RWPE1 (cell line): ENCODE data around the gene ERP27.

Source experiments
- CTCF ChIA-PET: fragments of 350-600 bp; sonication (Branson Sonifier 250); formaldehyde crosslinking; extraction: SDS; loops from one replicate; lab custom pipeline; 2021; lab: Yijun Ruan, JAX
- POLR2A ChIA-PET: fragments of 400-600 bp; formaldehyde crosslinking; extraction: SDS; loops from one replicate; lab custom pipeline; 2020; ENCODE audit warnings: antibody characterized with exemption; ENCODE audit not compliant: low non-redundant PET; lab: Yijun Ruan, JAX
- DNase-seq: peaks from one replicate; pipeline ENCODE4 v3.0.0; 2012; ENCODE audit warnings: low spot score
- H3K27ac ChIP-seq: fragments of 450-650 bp; 2 replicates; pipeline ENCODE4 v1.5.1; 2017
- CTCF ChIP-seq: fragments of 450-650 bp; conservative IDR thresholded peaks from 2 replicates; pipeline ENCODE4 v1.5.1; 2017; ENCODE audit warnings: low read depth, mild to moderate bottlenecking

ERP27 gene

GRCh38 chr12:14878488-14878887, 59.8 kb downstream of the ERP27 start:
- POLR2A ChIA-PET, result no interaction called here
- CTCF ChIA-PET, result no interaction called here
- DNase-seq, result no peak
- TF ChIP-seq CTCF, result no peak
- no peak overlapping the region for H3K27ac ChIP-seq

- ChIA-PET POLR2A (no interaction called here), CTCF (no interaction called here)
- no peak for TF ChIP-seq CTCF
- no peak for DNase-seq
- no peak overlapping the region for H3K27ac ChIP-seq
These were observed 61.5 kb downstream of the ERP27 start for GRCh38 chr12:14876833-14877232.

- DNase-seq, result no peak
- no peak for TF ChIP-seq CTCF
- H3K27ac ChIP-seq, result no peak overlapping the region
- ChIA-PET CTCF (no interaction called here), POLR2A (no interaction called here)
These were observed 63.5 kb downstream of the ERP27 start for GRCh38 chr12:14874882-14875281.

GRCh38 chr12:14873440-14874185, 64.7 kb downstream of the ERP27 start:
- POLR2A ChIA-PET, result no interaction called here
- DNase-seq, result no peak
- no peak overlapping the region for H3K27ac ChIP-seq
- no peak for TF ChIP-seq CTCF
- CTCF ChIA-PET, result interaction anchor here (0.6 kb wide), 1 partner anchor 9 kb away, joined by 3 read pairs; no protein-coding TSS in a partner anchor

GRCh38 chr12:14871886-14872285, 66.5 kb downstream of the ERP27 start:
- no peak overlapping the region for H3K27ac ChIP-seq
- TF ChIP-seq CTCF, result no peak
- ChIA-PET CTCF (no interaction called here), POLR2A (no interaction called here)
- DNase-seq, result no peak

- ChIA-PET CTCF (no interaction called here), POLR2A (no interaction called here)
- no peak for TF ChIP-seq CTCF
- no peak for DNase-seq
- H3K27ac ChIP-seq, result no peak overlapping the region
These were observed 67.1 kb downstream of the ERP27 start for GRCh38 chr12:14871247-14871646.
